OCI-LY1 (cell line): ENCODE measurements around the gene MRPL28.

Experiments used
- H2AFZ ChIP-seq: fragments of 200-600 bp; sonication (generic), shearing (Covaris generic); 2 replicates; pipeline ENCODE4 v1.6.0; 2014; ENCODE audit warnings: antibody characterized with exemption, mild to moderate bottlenecking, low read length
- H3F3A ChIP-seq: fragments of 200-600 bp; sonication (generic), shearing (Covaris generic); 2 replicates; pipeline ENCODE4 v1.6.0; 2014; ENCODE audit warnings: mild to moderate bottlenecking, antibody characterized with exemption, low read length, moderate library complexity; ENCODE audit not compliant: insufficient read depth
- H3K27ac ChIP-seq: fragments of 200-600 bp; sonication (generic); 2 replicates; pipeline ENCODE4 v1.5.1; 2014; ENCODE audit warnings: low read length, mixed run types, mild to moderate bottlenecking, low read depth; ENCODE audit not compliant: poor library complexity, severe bottlenecking
- H3K27me3 ChIP-seq: fragments of 200-600 bp; sonication (generic); 2 replicates; pipeline ENCODE4 v1.6.0; 2014; ENCODE audit warnings: antibody characterized with exemption, mild to moderate bottlenecking, low read length, moderate library complexity; ENCODE audit not compliant: insufficient read depth
- H3K36me3 ChIP-seq: fragments of 200-600 bp; sonication (generic); 2 replicates; pipeline ENCODE4 v1.6.1; 2014; ENCODE audit warnings: mild to moderate bottlenecking, antibody characterized with exemption, low read length, moderate library complexity, mixed read lengths; ENCODE audit not compliant: insufficient read depth
- H3K4me1 ChIP-seq: fragments of 200-600 bp; sonication (generic); 2 replicates; pipeline ENCODE4 v1.5.1; 2014; ENCODE audit warnings: mild to moderate bottlenecking, low read length, moderate library complexity; ENCODE audit not compliant: insufficient read depth, severe bottlenecking
- H3K4me2 ChIP-seq: fragments of 200-600 bp; sonication (generic), shearing (Covaris generic); 2 replicates; pipeline ENCODE4 v1.6.1; 2014; ENCODE audit warnings: low read length
- H3K4me3 ChIP-seq: fragments of 200-600 bp; sonication (generic); 2 replicates; pipeline ENCODE4 v1.5.1; 2014; ENCODE audit warnings: low read length, low read depth, mild to moderate bottlenecking, mixed read lengths; ENCODE audit not compliant: poor library complexity, severe bottlenecking
- H3K79me2 ChIP-seq: fragments of 200-600 bp; shearing (Covaris generic); 2 replicates; pipeline ENCODE4 v1.6.1; 2016; ENCODE audit warnings: mixed run types, low read length, mixed read lengths; ENCODE audit not compliant: insufficient read depth
- H3K9ac ChIP-seq: fragments of 200-600 bp; sonication (generic), shearing (Covaris generic); 2 replicates; pipeline ENCODE4 v1.6.1; 2014; ENCODE audit warnings: mild to moderate bottlenecking, low read length, mixed read lengths
- H3K9me2 ChIP-seq: fragments of 200-600 bp; sonication (generic), shearing (Covaris generic); 2 replicates; pipeline ENCODE4 v1.6.1; 2014; ENCODE audit warnings: low read depth, mild to moderate bottlenecking, low read length, mixed read lengths
- H3K9me3 ChIP-seq: fragments of 200-600 bp; shearing (Covaris generic); 2 replicates; pipeline ENCODE4 v1.6.1; 2014; ENCODE audit warnings: low read length, mixed read lengths
- H4K20me1 ChIP-seq: fragments of 200-600 bp; sonication (generic), shearing (Covaris generic); 2 replicates; pipeline ENCODE4 v1.6.0; 2016; ENCODE audit warnings: mild to moderate bottlenecking, low read length; ENCODE audit not compliant: insufficient read depth
- CTCF ChIP-seq: fragments of 200-600 bp; sonication (generic), shearing (Covaris generic); IDR thresholded peaks from 2 replicates; pipeline ENCODE4 v1.5.1; 2017; ENCODE audit warnings: mild to moderate bottlenecking, antibody characterized with exemption, low read length, moderate library complexity, mixed read lengths
- EZH2 ChIP-seq: fragments of 200-600 bp; sonication (generic), shearing (Covaris generic); IDR thresholded peaks from 2 replicates; pipeline ENCODE4 v1.8.0; 2017; ENCODE audit warnings: borderline replicate concordance, mixed run types, mild to moderate bottlenecking, antibody characterized with exemption, low read length, moderate library complexity, mixed read lengths

The MRPL28 gene

GRCh38 chr16:386641-387156, 16.4 kb upstream of the MRPL28 start:
- Histone ChIP-seq H3K9me2 (no peaks in the 10 kb centered on the region), H3K4me3 (no peak overlapping the region), H4K20me1 (no peaks in the 10 kb centered on the region), H3K27me3 (no peaks in the 10 kb centered on the region), H3K27ac (no peak overlapping the region), H3K9ac (no peak overlapping the region), H3K4me2 (no peak overlapping the region), H3K79me2 (no peaks in the 10 kb centered on the region), H3K36me3 (no peaks in the 10 kb centered on the region; the same call in 1 of the 2 replicates), H2AFZ (no peak overlapping the region), H3K4me1 (peaks cover 30% of the 10 kb centered on the region), H3K9me3 (no peaks in the 10 kb centered on the region), H3F3A (no peaks in the 10 kb centered on the region)
- 0 out of 2 replicates have a peak, but pooled peaks have one; percentile 21 for TF ChIP-seq CTCF
- TF ChIP-seq EZH2, result no peak

- peaks cover 40% of the 10 kb centered on the region for H3K4me1 ChIP-seq
- TF ChIP-seq EZH2 (no peak), CTCF (no peak)
- no peaks in the 10 kb centered on the region for H3K27me3 ChIP-seq
- peak overlapping the region; percentile 82 for H3K4me3 ChIP-seq
- peak overlapping the region; percentile 91 for H3K27ac ChIP-seq
- H3K4me2 ChIP-seq, result peak overlapping the region; percentile 70
- H2AFZ ChIP-seq, result no peak overlapping the region
- no peaks in the 10 kb centered on the region; the same call in 1 of the 2 replicates for H3K36me3 ChIP-seq
- H3K9ac ChIP-seq, result peak overlapping the region; percentile 85
- H3F3A ChIP-seq, result no peaks in the 10 kb centered on the region
- H4K20me1 ChIP-seq, result no peaks in the 10 kb centered on the region
- no peaks in the 10 kb centered on the region for H3K9me2 ChIP-seq
- H3K9me3 ChIP-seq, result no peaks in the 10 kb centered on the region
- no peaks in the 10 kb centered on the region for H3K79me2 ChIP-seq
Measured at GRCh38 chr16:383326-384051, 13.2 kb upstream of the MRPL28 start.

- Histone ChIP-seq H4K20me1 (no peaks in the 10 kb centered on the region), H3K27me3 (no peaks in the 10 kb centered on the region), H2AFZ (no peak within 1 kb of the TSS), H3K4me3 (peak within 1 kb of the TSS; percentile 98), H3K4me1 (peaks cover 40% of the 10 kb centered on the region), H3K36me3 (peaks cover 4% of the 10 kb centered on the region), H3K9me3 (no peaks in the 10 kb centered on the region), H3K9ac (peak within 1 kb of the TSS; percentile 97), H3K79me2 (no peaks in the 10 kb centered on the region), H3K4me2 (peak within 1 kb of the TSS; percentile 96), H3K9me2 (no peaks in the 10 kb centered on the region), H3F3A (no peaks in the 10 kb centered on the region), H3K27ac (peak within 1 kb of the TSS; percentile 91)
- TF ChIP-seq CTCF, result no peak
- no peak for TF ChIP-seq EZH2
Measured at GRCh38 chr16:381789-382717, 11.7 kb upstream of the MRPL28 start, which contains the start of gene PGAP6. TSS of gene PGAP6 (minus strand) at chr16:381978. CDS start at chr16:381821, 157 bp downstream.
